HTR-8/SVneo (cell line): Measurements from ENCODE around the gene PI3.

Source experiments
- DNase-seq: peaks from one replicate; pipeline ENCODE4 v3.0.0; 2011; ENCODE audit warnings: low spot score, mixed read lengths; ENCODE audit not compliant: insufficient read length
- FAIRE-seq: peaks from 2 replicates; lab custom pipeline; 2011; peaks lifted over from hg19 to GRCh38; lab: Jason Lieb, UNC

PI3 gene

GRCh38 chr20:45181639-45182038, 6.9 kb downstream of the PI3 start:
- no peak for FAIRE-seq
- no peak for DNase-seq

GRCh38 chr20:45183084-45183483, 8.4 kb downstream of the PI3 start:
- DNase-seq (no peak), FAIRE-seq (no peak)

- DNase-seq: no peak
- no peak for FAIRE-seq
Observed at GRCh38 chr20:45187693-45188092, 13.0 kb downstream of the PI3 start.

- DNase-seq (no peak), FAIRE-seq (peak; percentile 94)
Observed at GRCh38 chr20:45189067-45189609, 14.4 kb downstream of the PI3 start.

- no peak for FAIRE-seq
- DNase-seq: no peak
Observed at GRCh38 chr20:45189861-45190260, 15.2 kb downstream of the PI3 start.

- FAIRE-seq: peak; percentile 23
- no peak for DNase-seq
Observed at GRCh38 chr20:45191926-45192325, 17.2 kb downstream of the PI3 start.

- DNase-seq: no peak
Observed at GRCh38 chr20:45193331-45193730, 18.6 kb downstream of the PI3 start.

GRCh38 chr20:45206725-45207124, 32.0 kb downstream of the PI3 start, which contains the start of gene SEMG1:
Gene SEMG1 (plus strand): TSS chr20:45207033. CDS start chr20:45207054, 21 bp downstream.
- FAIRE-seq (peak; percentile 84), DNase-seq (no peak)

More at GRCh38 chr20:45193331-45193730, 18.6 kb downstream of the PI3 start:
- FAIRE-seq: peak; percentile 51

- DNase-seq (no peak), FAIRE-seq (peak; percentile 4)
Observed at GRCh38 chr20:45209924-45210323, 35.2 kb downstream of the PI3 start.

- DNase-seq (no peak), FAIRE-seq (peak; percentile 83)
Observed at GRCh38 chr20:45211569-45212474, 37.1 kb downstream of the PI3 start.

- no peak for DNase-seq
- peak; percentile 44 for FAIRE-seq
Observed at GRCh38 chr20:45212836-45213235, 38.1 kb downstream of the PI3 start.

- DNase-seq (no peak), FAIRE-seq (peak; percentile 93)
Observed at GRCh38 chr20:45218124-45218523, 43.4 kb downstream of the PI3 start.

GRCh38 chr20:45218636-45219035, 43.9 kb downstream of the PI3 start:
- no peak for DNase-seq
- no peak for FAIRE-seq

GRCh38 chr20:45221076-45221475, 46.4 kb downstream of the PI3 start, which contains the start of gene SEMG2:
Gene SEMG2 (plus strand): TSS chr20:45221373. CDS start chr20:45221390, 17 bp downstream.
- FAIRE-seq (peak; percentile 16), DNase-seq (no peak)

GRCh38 chr20:45223136-45223535, 48.4 kb downstream of the PI3 start:
- FAIRE-seq (peak; percentile 81), DNase-seq (no peak)
